ENCODE results near the gene TTC13. TPM values are rescaled to one million over a fixed set of nuclear protein-coding genes. Genes with fewer than 3 reads are reported as not detected.

Gene TTC13, protein sequence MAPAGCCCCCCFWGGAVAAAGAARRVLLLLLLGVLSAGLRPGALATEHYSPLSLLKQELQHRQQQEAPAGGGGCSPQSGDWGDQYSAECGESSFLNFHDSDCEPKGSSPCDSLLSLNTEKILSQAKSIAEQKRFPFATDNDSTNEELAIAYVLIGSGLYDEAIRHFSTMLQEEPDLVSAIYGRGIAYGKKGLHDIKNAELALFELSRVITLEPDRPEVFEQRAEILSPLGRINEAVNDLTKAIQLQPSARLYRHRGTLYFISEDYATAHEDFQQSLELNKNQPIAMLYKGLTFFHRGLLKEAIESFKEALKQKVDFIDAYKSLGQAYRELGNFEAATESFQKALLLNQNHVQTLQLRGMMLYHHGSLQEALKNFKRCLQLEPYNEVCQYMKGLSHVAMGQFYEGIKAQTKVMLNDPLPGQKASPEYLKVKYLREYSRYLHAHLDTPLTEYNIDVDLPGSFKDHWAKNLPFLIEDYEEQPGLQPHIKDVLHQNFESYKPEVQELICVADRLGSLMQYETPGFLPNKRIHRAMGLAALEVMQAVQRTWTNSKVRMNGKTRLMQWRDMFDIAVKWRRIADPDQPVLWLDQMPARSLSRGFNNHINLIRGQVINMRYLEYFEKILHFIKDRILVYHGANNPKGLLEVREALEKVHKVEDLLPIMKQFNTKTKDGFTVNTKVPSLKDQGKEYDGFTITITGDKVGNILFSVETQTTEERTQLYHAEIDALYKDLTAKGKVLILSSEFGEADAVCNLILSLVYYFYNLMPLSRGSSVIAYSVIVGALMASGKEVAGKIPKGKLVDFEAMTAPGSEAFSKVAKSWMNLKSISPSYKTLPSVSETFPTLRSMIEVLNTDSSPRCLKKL
- 10 to 100 TPM; 18.6 to 41.9 (median 33.3) TPM for total RNA-seq

DNA sequence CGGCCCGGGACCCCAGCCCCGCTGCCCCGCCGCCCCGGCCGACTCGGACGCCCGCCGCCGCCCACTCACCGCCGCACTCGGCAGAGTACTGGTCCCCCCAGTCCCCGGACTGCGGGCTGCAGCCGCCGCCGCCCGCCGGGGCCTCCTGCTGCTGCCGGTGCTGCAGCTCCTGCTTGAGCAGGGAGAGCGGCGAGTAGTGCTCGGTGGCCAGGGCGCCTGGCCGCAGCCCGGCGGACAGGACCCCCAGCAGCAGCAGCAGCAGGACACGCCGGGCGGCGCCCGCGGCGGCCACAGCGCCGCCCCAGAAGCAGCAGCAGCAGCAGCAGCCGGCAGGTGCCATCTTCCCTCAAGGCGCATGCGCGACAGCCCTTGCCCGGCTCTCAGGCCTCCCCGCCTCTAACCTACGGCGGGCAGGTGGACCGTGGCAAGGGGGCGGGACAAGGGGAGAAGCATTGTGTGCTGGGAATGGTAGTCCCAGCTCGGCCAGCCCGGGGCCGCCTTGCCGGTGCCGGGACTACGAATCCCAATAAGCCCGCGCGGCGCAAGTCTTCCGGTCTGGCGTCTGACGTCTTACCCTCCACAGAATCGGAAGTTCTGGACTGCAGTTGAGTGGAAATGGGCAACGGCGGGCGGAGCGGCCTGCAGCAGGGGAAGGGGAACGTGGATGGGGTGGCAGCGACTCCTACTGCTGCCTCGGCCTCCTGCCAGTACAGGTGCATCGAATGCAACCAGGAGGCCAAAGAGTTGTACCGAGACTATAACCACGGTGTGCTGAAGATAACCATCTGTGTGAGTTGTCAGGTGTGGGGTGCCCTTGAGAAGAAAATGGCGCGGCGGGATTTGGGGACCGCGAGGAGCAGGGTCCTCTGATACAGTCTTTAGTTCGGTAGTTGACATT is at the start of gene TTC13, which contains the start of gene ARV1:
Gene TTC13 (minus strand): TSS at position 371 of the 898 bp plus-strand sequence. CDS start 31 bp downstream, at position 340.
Gene ARV1 (plus strand): TSS at position 604 of the 898 bp plus-strand sequence. CDS start 12 bp downstream, at position 616.
- ATAC-seq (ENCODE audit: low FRiP score in 2 of 2) (peak; percentile 99 to 100), DNase-seq (peak; percentile 97 to 100)
- TF ChIP-seq, protein P1, sequence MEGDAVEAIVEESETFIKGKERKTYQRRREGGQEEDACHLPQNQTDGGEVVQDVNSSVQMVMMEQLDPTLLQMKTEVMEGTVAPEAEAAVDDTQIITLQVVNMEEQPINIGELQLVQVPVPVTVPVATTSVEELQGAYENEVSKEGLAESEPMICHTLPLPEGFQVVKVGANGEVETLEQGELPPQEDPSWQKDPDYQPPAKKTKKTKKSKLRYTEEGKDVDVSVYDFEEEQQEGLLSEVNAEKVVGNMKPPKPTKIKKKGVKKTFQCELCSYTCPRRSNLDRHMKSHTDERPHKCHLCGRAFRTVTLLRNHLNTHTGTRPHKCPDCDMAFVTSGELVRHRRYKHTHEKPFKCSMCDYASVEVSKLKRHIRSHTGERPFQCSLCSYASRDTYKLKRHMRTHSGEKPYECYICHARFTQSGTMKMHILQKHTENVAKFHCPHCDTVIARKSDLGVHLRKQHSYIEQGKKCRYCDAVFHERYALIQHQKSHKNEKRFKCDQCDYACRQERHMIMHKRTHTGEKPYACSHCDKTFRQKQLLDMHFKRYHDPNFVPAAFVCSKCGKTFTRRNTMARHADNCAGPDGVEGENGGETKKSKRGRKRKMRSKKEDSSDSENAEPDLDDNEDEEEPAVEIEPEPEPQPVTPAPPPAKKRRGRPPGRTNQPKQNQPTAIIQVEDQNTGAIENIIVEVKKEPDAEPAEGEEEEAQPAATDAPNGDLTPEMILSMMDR (IDR thresholded peaks at IDR 0.05): peak in 5 of 6 experiments; percentile 20 to 57 (median 39)
- TF ChIP-seq POLR2A (IDR thresholded peaks at IDR 0.05): peak in 2 of 4 donors; percentile 35 to 88
- peak; percentile 89 to 90 for TF ChIP-seq POLR2AphosphoS5 (IDR thresholded peaks at IDR 0.05)
- TF ChIP-seq EP300 (IDR thresholded peaks at IDR 0.05): peak in 1 of 4 donors; percentile 74
- H3K4me1 ChIP-seq: peaks cover 16 to 33% (median 26%) of the 10 kb centered on the region in 4 donors
- peak within 1 kb of the TSS; percentile 90 to 98 (median 94) for H3K4me3 ChIP-seq
- H3K27me3 ChIP-seq: no peaks in the 10 kb centered on the region
- no peaks in the 10 kb centered on the region for H3K9me3 ChIP-seq
- peak within 1 kb of the TSS; percentile 71 to 89 (median 76) for H3K27ac ChIP-seq
- H3K36me3 ChIP-seq: peaks cover 0 to 5% (median 2%) of the 10 kb centered on the region in 4 donors
- WGBS, 2 donors: 0 to 2% methylated on average over 9 to 36 of the region's 79 CpGs

DNA sequence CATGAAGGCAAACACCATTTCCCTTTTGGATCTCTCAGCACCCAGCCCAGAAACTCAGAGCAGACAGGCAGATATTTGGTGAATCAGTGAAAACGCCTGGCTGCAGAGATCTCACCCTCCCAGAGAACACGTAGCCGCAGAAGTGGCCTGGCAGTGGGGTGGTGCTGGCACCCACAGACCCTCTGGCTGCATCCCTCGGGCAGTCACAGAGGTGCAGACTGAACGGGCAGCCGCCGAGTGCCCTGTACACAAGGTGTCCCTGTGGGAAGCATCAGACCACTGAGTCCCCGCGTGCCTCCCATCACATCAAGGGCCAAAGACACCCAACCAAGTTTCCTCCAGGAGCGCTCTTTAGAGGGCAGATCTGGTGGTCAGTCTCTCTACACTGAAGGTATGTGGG is 49.3 kb upstream of the TTC13 start:
- DNase-seq (peak in 1 of 2 donors; percentile 45), ATAC-seq (ENCODE audit: low FRiP score in 2 of 2) (no peak)
- Histone ChIP-seq H3K9me3 (no peaks in the 10 kb centered on the region), H3K4me3 (no peak overlapping the region), H3K27ac (peak overlapping the region; percentile 6 to 70 (median 44)), H3K4me1 (peaks cover 0 to 37% (median 25%) of the 10 kb centered on the region in 4 donors), H3K27me3 (no peaks in the 10 kb centered on the region), H3K36me3 (no peaks in the 10 kb centered on the region)
- TF ChIP-seq POLR2AphosphoS5 (IDR thresholded peaks at IDR 0.05): no peak
- TF ChIP-seq POLR2A (IDR thresholded peaks at IDR 0.05): no peak
- no peak for TF ChIP-seq EP300 (IDR thresholded peaks at IDR 0.05)
- TF ChIP-seq, protein P1 (IDR thresholded peaks at IDR 0.05): no peak
- 92 to 100% methylated on average over 1 to 10 of the region's 10 CpGs for WGBS, 2 donors

DNA sequence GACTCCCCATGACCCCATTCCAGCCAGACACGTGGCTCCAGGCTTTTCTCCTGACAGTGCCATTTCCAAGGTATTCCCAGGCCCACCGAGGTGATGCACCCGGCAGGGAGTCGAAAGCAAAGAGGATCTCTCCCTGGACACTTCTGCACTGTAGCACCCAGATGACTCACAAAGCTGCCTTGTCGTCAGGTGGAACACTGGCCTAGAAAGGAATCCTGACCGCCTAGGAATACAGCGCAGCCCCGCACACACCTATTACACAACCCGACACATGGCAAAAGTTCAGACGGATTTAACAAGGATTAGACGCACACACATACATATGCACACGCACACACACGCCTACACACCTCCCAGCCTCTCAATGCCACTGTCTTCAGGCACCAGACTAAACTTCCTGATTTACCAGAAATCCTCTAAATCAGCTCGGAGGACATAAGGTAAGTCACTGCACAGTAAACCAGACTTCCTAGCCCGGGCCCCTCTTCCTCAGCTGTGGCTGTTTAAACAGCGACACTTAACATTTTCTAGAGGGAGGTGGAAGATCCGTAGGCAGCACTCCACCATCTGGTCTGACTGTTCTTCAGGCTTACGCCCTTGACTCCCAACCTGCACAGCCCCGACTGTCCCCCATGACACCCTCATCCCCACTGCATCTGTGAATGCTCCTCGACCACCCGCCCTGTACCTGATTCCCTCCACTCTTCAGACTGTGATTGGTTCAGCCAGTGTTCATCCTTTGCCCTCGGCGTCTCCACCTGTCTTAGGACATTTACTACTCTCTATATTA is 48.7 kb upstream of the TTC13 start:
- 79% methylated on average over 23 of the region's 23 CpGs for WGBS, 2 donors
- Histone ChIP-seq H3K9me3 (no peaks in the 10 kb centered on the region), H3K4me3 (no peak overlapping the region), H3K36me3 (no peaks in the 10 kb centered on the region), H3K27me3 (no peaks in the 10 kb centered on the region), H3K27ac (peak overlapping the region in 1 of 4 donors; percentile 6), H3K4me1 (peaks cover 0 to 37% (median 25%) of the 10 kb centered on the region in 4 donors)
- no peak for TF ChIP-seq POLR2AphosphoS5 (IDR thresholded peaks at IDR 0.05)
- peak in 1 of 4 donors; percentile 17 for TF ChIP-seq EP300 (IDR thresholded peaks at IDR 0.05)
- DNase-seq: no peak
- peak; percentile 47 to 60 for ATAC-seq (ENCODE audit: low FRiP score in 2 of 2)

DNA sequence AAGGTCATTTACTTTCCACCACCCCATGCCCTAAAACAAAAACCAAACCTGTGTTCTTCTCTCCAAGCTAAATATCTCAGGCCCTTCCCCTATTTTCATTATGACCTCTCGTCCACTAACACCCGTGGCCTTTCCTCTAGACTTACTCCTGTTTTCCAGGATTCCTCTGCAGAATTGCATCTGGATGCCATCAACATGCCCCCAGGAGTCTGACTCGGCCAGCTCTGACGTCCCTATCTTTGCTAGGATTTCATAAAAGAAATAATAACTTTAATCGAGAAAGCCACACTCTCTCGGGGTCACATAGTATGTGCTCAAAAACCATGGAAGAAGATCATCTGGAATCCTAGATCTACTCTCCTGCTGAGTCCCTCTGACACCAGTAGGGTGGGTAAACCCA is 47.9 kb upstream of the TTC13 start:
- 89 to 91% methylated on average over 6 of the region's 6 CpGs for WGBS, 2 donors
- no peak overlapping the region for H3K4me3 ChIP-seq

More for the DNA sequence above, 47.9 kb upstream of the TTC13 start:
- H3K27ac ChIP-seq: no peak overlapping the region
- DNase-seq: no peak
- no peaks in the 10 kb centered on the region for H3K27me3 ChIP-seq
- H3K4me1 ChIP-seq: peaks cover 0 to 41% (median 25%) of the 10 kb centered on the region in 4 donors
- H3K9me3 ChIP-seq: no peaks in the 10 kb centered on the region
- no peak for ATAC-seq (ENCODE audit: low FRiP score in 2 of 2)
- TF ChIP-seq EP300 (IDR thresholded peaks at IDR 0.05) (no peak), POLR2AphosphoS5 (IDR thresholded peaks at IDR 0.05) (no peak), POLR2A (IDR thresholded peaks at IDR 0.05) (no peak)
- TF ChIP-seq, protein P1 (IDR thresholded peaks at IDR 0.05): no peak
- no peaks in the 10 kb centered on the region for H3K36me3 ChIP-seq
